SJCRH30 (cell line): ENCODE results near the gene TMEM39B. TPM values are rescaled to one million over a fixed set of nuclear protein-coding genes. Genes with fewer than 3 reads are reported as not detected.

ENCODE experiments used
- DNase-seq, 2 experiments: peaks; one replicate each; pipeline ENCODE4 v3.0.0-alpha.2; 2015 to 2020
- H3K27ac ChIP-seq: fragments of 250-450 bp; sonication (Bioruptor Pico); 2 replicates; pipeline ENCODE4 v1.5.1; 2020; ENCODE audit warnings: mild to moderate bottlenecking, moderate library complexity
- H3K27me3 ChIP-seq: fragments of 250-450 bp; sonication (Bioruptor Pico); 2 replicates; pipeline ENCODE4 v1.5.1; 2020; ENCODE audit warnings: mild to moderate bottlenecking, moderate library complexity
- H3K36me3 ChIP-seq: fragments of 250-450 bp; sonication (Bioruptor Pico); 2 replicates; pipeline ENCODE4 v1.5.1; 2020; ENCODE audit warnings: mild to moderate bottlenecking, moderate library complexity
- H3K4me1 ChIP-seq: fragments of 250-450 bp; sonication (Bioruptor Pico); 2 replicates; pipeline ENCODE4 v1.5.1; 2020; ENCODE audit warnings: mild to moderate bottlenecking, moderate library complexity
- H3K4me3 ChIP-seq: fragments of 250-450 bp; sonication (Bioruptor Pico); 2 replicates; pipeline ENCODE4 v1.5.1; 2020; ENCODE audit warnings: mild to moderate bottlenecking, moderate library complexity
- H3K9me3 ChIP-seq: fragments of 250-450 bp; sonication (Bioruptor Pico); replicated peaks from 2 replicates; pipeline ENCODE4 v1.5.1; 2020; ENCODE audit warnings: mild to moderate bottlenecking, moderate library complexity
- total RNA-seq: library from RNA; depleted of rRNA; stranded (reverse); fragments of >200 nt; shearing (Covaris generic); gene quantifications from 2 replicates; pipeline ENCODE4 v1.2.3, GENCODE V29; 2014

TMEM39B gene
- total RNA-seq, 1 experiment from 2014 or later = 11.6 TPM

GRCh38 chr1:32091176-32091575 is 18.4 kb downstream of the TMEM39B start:
- H3K36me3 ChIP-seq = peaks cover 50% of the 10 kb centered on the region
- H3K4me3 ChIP-seq = no peak overlapping the region

GRCh38 chr1:32091591-32091990 is 18.9 kb downstream of the TMEM39B start:
- no peaks in the 10 kb centered on the region for H3K27me3 ChIP-seq
- H3K27ac ChIP-seq = no peak overlapping the region
- no peaks in the 10 kb centered on the region for H3K4me1 ChIP-seq
- peaks cover 49% of the 10 kb centered on the region for H3K36me3 ChIP-seq
- DNase-seq = no peak
- no peak overlapping the region for H3K4me3 ChIP-seq
- no peaks in the 10 kb centered on the region for H3K9me3 ChIP-seq

More at GRCh38 chr1:32091176-32091575, 18.4 kb downstream of the TMEM39B start:
- Histone ChIP-seq H3K27ac (no peak overlapping the region), H3K4me1 (no peaks in the 10 kb centered on the region), H3K9me3 (no peaks in the 10 kb centered on the region), H3K27me3 (no peaks in the 10 kb centered on the region)
- no peak for DNase-seq

GRCh38 chr1:32094746-32095521 is 22.2 kb downstream of the TMEM39B start:
- Histone ChIP-seq H3K9me3 (no peaks in the 10 kb centered on the region), H3K27me3 (no peaks in the 10 kb centered on the region), H3K27ac (no peak overlapping the region), H3K36me3 (peaks cover 66% of the 10 kb centered on the region), H3K4me1 (no peaks in the 10 kb centered on the region), H3K4me3 (no peak overlapping the region)
- no peak for DNase-seq

GRCh38 chr1:32099426-32099825 is 26.7 kb downstream of the TMEM39B start:
- peaks cover 44% of the 10 kb centered on the region; the same call in 1 of the 2 replicates for H3K36me3 ChIP-seq

GRCh38 chr1:32100359-32100758 is 27.6 kb downstream of the TMEM39B start:
- Histone ChIP-seq H3K27me3 (no peaks in the 10 kb centered on the region), H3K9me3 (no peaks in the 10 kb centered on the region), H3K4me3 (no peak overlapping the region), H3K4me1 (peaks cover 3% of the 10 kb centered on the region; the same call in 1 of the 2 replicates), H3K36me3 (peaks cover 36% of the 10 kb centered on the region; the same call in 1 of the 2 replicates), H3K27ac (no peak overlapping the region)
- no peak for DNase-seq

More at GRCh38 chr1:32099426-32099825, 26.7 kb downstream of the TMEM39B start:
- DNase-seq = no peak
- Histone ChIP-seq H3K4me1 (peaks cover 3% of the 10 kb centered on the region; the same call in 1 of the 2 replicates), H3K27me3 (no peaks in the 10 kb centered on the region), H3K27ac (no peak overlapping the region), H3K9me3 (no peaks in the 10 kb centered on the region), H3K4me3 (no peak overlapping the region)

- Histone ChIP-seq H3K4me3 (no peak overlapping the region), H3K9me3 (no peaks in the 10 kb centered on the region), H3K27me3 (no peaks in the 10 kb centered on the region), H3K36me3 (peaks cover 29% of the 10 kb centered on the region; the same call in 1 of the 2 replicates), H3K27ac (no peak overlapping the region), H3K4me1 (peaks cover 3% of the 10 kb centered on the region; the same call in 1 of the 2 replicates)
- no peak for DNase-seq
These were observed 28.3 kb downstream of the TMEM39B start for GRCh38 chr1:32100807-32101708.

- H3K36me3 ChIP-seq = peaks cover 14% of the 10 kb centered on the region; the same call in 1 of the 2 replicates
- peaks cover 3% of the 10 kb centered on the region; the same call in 1 of the 2 replicates for H3K4me1 ChIP-seq
- H3K27ac ChIP-seq = no peak overlapping the region
- no peak for DNase-seq
- H3K4me3 ChIP-seq = no peak overlapping the region
- no peaks in the 10 kb centered on the region for H3K9me3 ChIP-seq
- H3K27me3 ChIP-seq = no peaks in the 10 kb centered on the region
These were observed 31.4 kb downstream of the TMEM39B start for GRCh38 chr1:32104127-32104526.

GRCh38 chr1:32105338-32105737 is 32.6 kb downstream of the TMEM39B start:
- no peak overlapping the region for H3K27ac ChIP-seq
- peaks cover 3% of the 10 kb centered on the region; the same call in 1 of the 2 replicates for H3K4me1 ChIP-seq
- H3K36me3 ChIP-seq = peaks cover 8% of the 10 kb centered on the region
- H3K4me3 ChIP-seq = no peak overlapping the region
- no peak for DNase-seq
- H3K9me3 ChIP-seq = no peaks in the 10 kb centered on the region
- H3K27me3 ChIP-seq = no peaks in the 10 kb centered on the region

GRCh38 chr1:32106663-32107275 is 34.0 kb downstream of the TMEM39B start:
- H3K4me3 ChIP-seq = peak overlapping the region; percentile 87; the same call in 1 of the 2 replicates

GRCh38 chr1:32107742-32108661 is 35.3 kb downstream of the TMEM39B start, which contains the start of gene KPNA6:
TSS of gene KPNA6 (plus strand) at chr1:32108056. CDS start at chr1:32108131, 75 bp downstream.
- H3K4me3 ChIP-seq = peak within 1 kb of the TSS; percentile 87
- H3K27ac ChIP-seq = peak within 1 kb of the TSS; percentile 68
- peak; percentile 94 to 98 for DNase-seq
- H3K4me1 ChIP-seq = no peaks in the 10 kb centered on the region
- H3K9me3 ChIP-seq = no peaks in the 10 kb centered on the region
- H3K27me3 ChIP-seq = no peaks in the 10 kb centered on the region
- H3K36me3 ChIP-seq = peaks cover 9% of the 10 kb centered on the region

More at GRCh38 chr1:32106663-32107275, 34.0 kb downstream of the TMEM39B start:
- DNase-seq = no peak
- Histone ChIP-seq H3K9me3 (no peaks in the 10 kb centered on the region), H3K27ac (no peak overlapping the region), H3K27me3 (no peaks in the 10 kb centered on the region), H3K36me3 (peaks cover 9% of the 10 kb centered on the region), H3K4me1 (no peaks in the 10 kb centered on the region)

- H3K4me1 ChIP-seq = no peaks in the 10 kb centered on the region
- no peak overlapping the region for H3K4me3 ChIP-seq
- peaks cover 16% of the 10 kb centered on the region for H3K36me3 ChIP-seq
- H3K27ac ChIP-seq = no peak overlapping the region
- DNase-seq = no peak
- H3K27me3 ChIP-seq = no peaks in the 10 kb centered on the region
- no peaks in the 10 kb centered on the region for H3K9me3 ChIP-seq
These were observed 38.4 kb downstream of the TMEM39B start for GRCh38 chr1:32111040-32111623.

GRCh38 chr1:32111789-32112188 is 39.0 kb downstream of the TMEM39B start:
- Histone ChIP-seq H3K27ac (no peak overlapping the region), H3K4me3 (no peak overlapping the region), H3K36me3 (peaks cover 16% of the 10 kb centered on the region), H3K9me3 (no peaks in the 10 kb centered on the region), H3K27me3 (no peaks in the 10 kb centered on the region), H3K4me1 (no peaks in the 10 kb centered on the region)
- DNase-seq = peak in 1 of 2 experiments; percentile 11

- Histone ChIP-seq H3K4me3 (no peak overlapping the region), H3K4me1 (no peaks in the 10 kb centered on the region), H3K27me3 (no peaks in the 10 kb centered on the region), H3K9me3 (no peaks in the 10 kb centered on the region), H3K36me3 (peaks cover 20% of the 10 kb centered on the region), H3K27ac (no peak overlapping the region)
- DNase-seq = no peak
These were observed 40.2 kb downstream of the TMEM39B start for GRCh38 chr1:32112806-32113375.
